GM10266 (cell line): Measurements from ENCODE around the gene CAPS.

ENCODE experiments used
- DNase-seq: peaks from one replicate; pipeline ENCODE4 v3.0.0; 2012; ENCODE audit errors: extremely low spot score
- TF ChIP-seq, protein P1 (sequence below): IDR thresholded peaks from 2 replicates; pipeline ENCODE4 v1.5.1; 2012; ENCODE audit warnings: mild to moderate bottlenecking, low read depth; ENCODE audit not compliant: control insufficient read depth, insufficient read depth; ENCODE audit errors: missing control alignments

The CAPS gene

DNA sequence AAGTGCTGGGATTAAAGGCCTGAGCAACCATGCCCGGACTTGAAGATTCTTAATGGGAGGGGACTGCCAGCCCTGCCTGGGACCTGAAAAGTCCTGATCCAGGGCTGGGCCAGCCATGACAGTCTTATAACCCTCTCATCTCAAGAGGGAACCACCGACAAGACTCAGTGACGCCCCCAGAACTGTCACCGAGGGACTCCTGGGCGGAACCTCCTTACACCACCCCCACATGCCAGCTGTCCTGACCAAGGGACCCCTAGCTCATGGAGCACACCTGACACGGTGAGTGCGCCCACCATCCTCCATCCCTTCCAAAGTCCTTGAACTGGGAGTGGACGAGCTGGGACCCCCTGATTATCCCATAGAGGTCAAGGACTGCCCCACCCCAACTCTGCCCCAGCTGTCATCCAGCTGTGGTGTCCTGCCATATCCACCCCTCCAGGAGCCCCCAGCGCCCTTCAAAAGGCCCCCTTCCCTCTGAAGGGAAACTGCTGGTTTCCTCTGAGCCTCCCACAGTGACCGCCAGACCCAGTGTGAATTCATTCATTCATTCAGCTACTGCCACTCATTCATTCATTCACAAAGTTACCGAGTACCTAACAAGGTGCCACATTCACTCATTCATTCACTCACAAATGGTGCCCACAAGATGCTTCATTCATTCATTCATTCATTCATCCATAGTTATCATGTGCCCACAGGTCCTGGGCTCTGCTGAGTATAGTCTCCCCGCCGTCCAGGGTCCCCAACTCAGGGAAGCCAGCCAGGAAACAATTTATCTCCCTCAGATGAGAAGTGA, 14.1 kb upstream of the CAPS start:
- no peak for DNase-seq
- TF ChIP-seq, protein P1, sequence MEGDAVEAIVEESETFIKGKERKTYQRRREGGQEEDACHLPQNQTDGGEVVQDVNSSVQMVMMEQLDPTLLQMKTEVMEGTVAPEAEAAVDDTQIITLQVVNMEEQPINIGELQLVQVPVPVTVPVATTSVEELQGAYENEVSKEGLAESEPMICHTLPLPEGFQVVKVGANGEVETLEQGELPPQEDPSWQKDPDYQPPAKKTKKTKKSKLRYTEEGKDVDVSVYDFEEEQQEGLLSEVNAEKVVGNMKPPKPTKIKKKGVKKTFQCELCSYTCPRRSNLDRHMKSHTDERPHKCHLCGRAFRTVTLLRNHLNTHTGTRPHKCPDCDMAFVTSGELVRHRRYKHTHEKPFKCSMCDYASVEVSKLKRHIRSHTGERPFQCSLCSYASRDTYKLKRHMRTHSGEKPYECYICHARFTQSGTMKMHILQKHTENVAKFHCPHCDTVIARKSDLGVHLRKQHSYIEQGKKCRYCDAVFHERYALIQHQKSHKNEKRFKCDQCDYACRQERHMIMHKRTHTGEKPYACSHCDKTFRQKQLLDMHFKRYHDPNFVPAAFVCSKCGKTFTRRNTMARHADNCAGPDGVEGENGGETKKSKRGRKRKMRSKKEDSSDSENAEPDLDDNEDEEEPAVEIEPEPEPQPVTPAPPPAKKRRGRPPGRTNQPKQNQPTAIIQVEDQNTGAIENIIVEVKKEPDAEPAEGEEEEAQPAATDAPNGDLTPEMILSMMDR, result no peak

DNA sequence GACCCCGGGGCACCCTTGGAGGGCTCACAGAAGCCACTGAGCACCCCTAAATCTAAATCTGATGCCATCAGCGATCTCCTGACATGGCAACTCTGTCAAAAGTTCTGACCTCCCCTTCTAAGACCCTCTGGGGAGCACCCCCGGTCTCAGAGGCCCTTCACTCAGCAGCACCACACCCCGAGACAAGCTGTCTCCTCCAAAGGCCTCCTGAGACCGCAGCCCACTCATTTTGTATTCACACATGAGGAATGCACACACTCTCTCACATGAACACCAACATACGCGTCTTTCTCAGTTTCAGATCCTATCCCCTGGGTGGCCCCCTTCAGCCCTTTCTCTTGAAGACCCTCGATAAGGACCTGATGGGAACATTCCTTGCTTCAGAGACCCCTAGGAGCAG, 13.1 kb upstream of the CAPS start:
- TF ChIP-seq, protein P1, result no peak
- DNase-seq, result no peak

DNA sequence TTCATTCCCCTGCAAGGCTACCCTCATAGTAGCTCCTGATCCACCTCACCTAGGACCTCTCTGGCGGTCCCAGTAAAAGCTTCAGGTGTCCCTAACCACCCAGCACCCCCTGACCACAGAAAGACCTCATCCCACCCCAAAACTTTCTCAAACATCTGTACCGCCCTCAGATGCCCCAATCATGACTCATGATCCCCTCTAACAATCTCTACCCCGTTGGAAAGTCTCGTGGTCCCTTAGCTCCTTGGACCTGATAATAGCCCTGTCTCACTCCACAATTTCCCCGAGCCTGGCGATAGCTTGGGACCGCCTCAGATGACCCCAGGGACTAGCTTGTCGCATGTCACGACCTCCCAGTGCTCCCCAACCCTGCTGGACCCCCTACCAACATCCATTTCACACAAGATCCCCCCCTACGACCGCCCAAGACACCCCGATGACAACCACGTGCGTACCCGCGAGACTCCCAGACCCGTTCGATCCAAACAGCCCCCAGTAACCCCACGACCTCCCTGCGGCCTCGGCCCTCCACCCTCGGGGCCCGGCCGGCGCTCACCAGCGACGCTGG, 10.9 kb upstream of the CAPS start:
- TF ChIP-seq, protein P1, result no peak
- DNase-seq, result no peak

DNA sequence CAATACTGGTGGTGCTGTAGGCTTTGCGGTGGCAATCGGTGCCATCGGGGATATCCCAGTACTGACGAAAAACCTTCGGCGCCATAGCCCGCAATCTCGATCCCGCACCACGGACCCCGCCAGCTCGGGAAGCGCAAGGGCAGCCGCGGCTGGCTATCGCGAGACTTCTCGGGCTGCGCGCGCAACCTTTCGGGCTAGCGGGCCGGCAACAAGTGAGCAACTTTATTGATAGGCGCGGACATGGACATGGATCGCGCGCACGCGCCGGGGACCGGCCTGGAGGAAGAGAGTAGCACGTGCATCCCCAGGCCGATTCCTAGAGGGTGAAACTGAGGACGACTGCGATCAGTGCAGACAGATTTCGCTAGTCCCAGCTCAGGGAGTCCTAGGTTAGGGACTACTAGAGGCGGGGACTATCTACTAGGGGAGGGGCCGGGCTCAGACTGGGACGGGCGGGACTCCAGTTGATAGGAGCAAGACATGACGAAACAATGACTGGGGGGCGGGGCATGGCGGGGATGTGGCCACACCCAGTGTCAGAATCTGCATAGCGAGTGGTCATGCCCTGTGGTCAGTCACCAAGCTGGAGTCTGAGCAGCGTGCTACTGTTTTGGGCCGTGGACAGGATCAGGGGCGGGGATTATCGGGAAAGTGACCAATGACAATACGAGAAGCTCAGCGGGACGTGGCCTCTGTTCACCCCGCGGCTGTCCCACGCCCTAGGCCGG, 10.3 kb upstream of the CAPS start, which contains the start of gene NDUFA11:
Gene NDUFA11, minus strand, starts transcription at position 167 of the 728 bp plus-strand sequence. Its CDS starts 82 bp downstream, at position 85.
- DNase-seq, result peak; percentile 94
- TF ChIP-seq, protein P1, result no peak

DNA sequence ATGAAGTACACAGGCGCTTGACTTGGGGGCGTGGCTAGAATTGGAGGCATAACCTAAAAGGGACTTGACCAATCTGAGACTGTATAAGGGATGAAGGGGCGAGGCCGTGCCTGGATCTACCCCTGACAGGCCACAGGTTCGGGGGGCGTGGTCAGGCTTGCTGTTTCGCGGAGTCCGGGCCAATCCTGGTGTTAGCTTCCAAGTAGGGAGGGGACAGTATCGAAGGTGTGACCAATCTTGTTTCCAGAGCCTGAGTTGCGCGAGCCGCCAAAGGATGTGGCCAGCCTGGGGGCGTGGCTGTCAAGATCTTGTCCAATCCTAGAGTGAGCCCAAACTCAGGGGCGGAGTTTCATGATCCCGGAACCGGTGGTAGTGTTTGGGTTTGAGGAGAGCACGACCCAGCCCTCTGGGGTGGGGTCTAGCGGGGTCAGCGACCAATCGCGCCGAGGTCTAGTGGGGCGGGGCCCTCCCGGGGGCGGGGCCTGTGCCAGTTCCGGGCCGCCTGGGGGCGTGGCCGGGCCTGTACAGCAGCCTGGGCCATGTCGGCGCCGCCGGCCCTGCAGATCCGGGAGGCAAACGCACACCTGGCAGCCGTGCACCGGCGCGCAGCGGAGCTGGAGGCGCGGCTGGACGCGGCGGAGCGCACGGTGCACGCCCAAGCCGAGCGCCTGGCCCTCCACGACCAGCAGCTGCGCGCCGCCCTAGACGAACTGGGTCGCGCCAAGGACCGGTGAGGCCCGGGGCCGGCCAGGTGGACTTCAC, 9.5 kb upstream of the CAPS start, which contains the start of gene VMAC:
Gene VMAC, plus strand, starts transcription at position 521 of the 762 bp plus-strand sequence. Its CDS starts 19 bp downstream, at position 540.
- TF ChIP-seq, protein P1, result no peak
- peak; percentile 100 for DNase-seq

DNA sequence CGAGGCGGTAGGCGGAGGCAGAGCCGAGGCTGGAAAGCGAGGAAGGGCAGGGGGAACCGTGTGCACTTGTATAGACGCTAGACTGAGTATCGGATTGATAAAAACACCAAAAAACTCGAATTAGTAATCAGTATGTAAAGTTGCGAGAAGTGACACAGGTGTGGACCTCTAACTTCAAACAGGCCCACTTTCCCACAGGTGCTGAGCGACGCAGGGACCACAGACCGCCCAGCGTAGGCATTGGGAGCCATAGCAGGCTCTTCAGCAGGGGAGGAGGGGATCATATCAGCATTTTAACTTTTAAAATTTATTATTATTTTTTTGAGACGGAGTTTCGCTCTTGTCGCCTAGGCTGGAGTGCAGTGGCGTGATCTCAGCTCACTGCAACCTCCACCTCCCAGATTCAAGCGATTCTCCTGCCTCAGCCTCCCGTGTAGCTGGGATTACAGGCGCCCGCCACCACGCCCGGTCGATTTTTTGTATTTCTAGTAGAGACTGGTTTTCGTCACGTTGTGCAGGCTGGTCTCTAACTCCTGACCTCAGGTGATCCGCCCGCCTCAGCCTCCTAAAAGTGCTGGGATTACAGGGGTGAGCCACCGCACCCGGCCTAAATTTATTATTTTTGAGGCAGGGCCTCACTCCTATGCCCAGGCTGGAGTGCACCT, 8.8 kb upstream of the CAPS start:
- TF ChIP-seq, protein P1, result no peak

More for the DNA sequence above, 8.8 kb upstream of the CAPS start:
- DNase-seq, result no peak
